Tibial nerve (tissue), 4 donors: ENCODE data around the gene RUNDC3A.

Experiments used
- CTCF ChIP-seq, 5 experiments: fragments of 200-600 bp in 3 of 5; fragments of 450-650 bp in 2 of 5; sonication (generic) in 3 of 5; IDR thresholded peaks; one replicate each; pipeline ENCODE4 v1.5.1; 2016 to 2019; ENCODE audit warnings: antibody characterized with exemption in 5 of 5, mild to moderate bottlenecking in 3 of 5, moderate library complexity in 2 of 5
- EP300 ChIP-seq, 2 donors: sonication (generic); formaldehyde crosslinking; IDR thresholded peaks; one replicate each; pipeline ENCODE4 v1.6.1; 2017; ENCODE audit warnings: antibody characterized with exemption in 2 of 2, mild to moderate bottlenecking in 1 of 2
- POLR2A ChIP-seq, 2 donors: fragments of 450-650 bp; IDR thresholded peaks; one replicate each; pipeline ENCODE4 v1.6.1; 2017; ENCODE audit warnings: antibody characterized with exemption in 2 of 2, mild to moderate bottlenecking in 2 of 2, moderate library complexity in 2 of 2

- TF ChIP-seq CTCF (IDR thresholded peaks at IDR 0.05) = no peak
- no peak for TF ChIP-seq POLR2A (IDR thresholded peaks at IDR 0.05)
- TF ChIP-seq EP300 (IDR thresholded peaks at IDR 0.05) = no peak
These were observed 43.1 kb downstream of the RUNDC3A start for GRCh38 chr17:44351464-44351863.
